Brain microvascular endothelial cell (primary cell): Measurements from ENCODE around the gene CFAP410.

Source experiments
- DNase-seq: peaks from one replicate; pipeline ENCODE4 v3.0.0-alpha.2; 2020
- H3K27ac ChIP-seq: fragments of 250-450 bp; sonication (Bioruptor Pico); 2 replicates; pipeline ENCODE4 v1.5.1; 2020; ENCODE audit warnings: mild to moderate bottlenecking, moderate library complexity
- H3K27me3 ChIP-seq: fragments of 250-450 bp; sonication (Bioruptor Pico); replicated peaks from 2 replicates; pipeline ENCODE4 v1.5.1; 2020; ENCODE audit warnings: mild to moderate bottlenecking
- H3K36me3 ChIP-seq: fragments of 250-450 bp; sonication (Bioruptor Pico); replicated peaks from 2 replicates; pipeline ENCODE4 v1.5.1; 2020; ENCODE audit warnings: mild to moderate bottlenecking
- H3K4me3 ChIP-seq: 2 replicates; pipeline ENCODE4 v1.5.1; 2011; ENCODE audit warnings: low read depth, mild to moderate bottlenecking, control low read depth, low read length, moderate library complexity
- CTCF ChIP-seq: IDR thresholded peaks from 2 replicates; pipeline ENCODE4 v1.5.1; 2011; ENCODE audit warnings: low read depth, mild to moderate bottlenecking, moderate library complexity, low read length, control low read depth, inconsistent platforms; ENCODE audit errors: missing control alignments
- in situ Hi-C: cut with HindIII; loops from 2 replicates; pipeline ENCODE4 v1.10.0; 2017; ENCODE audit warnings: low sequenced_read_pairs, low pct_ligation_motif_present

Gene CFAP410

GRCh38 chr21:44299085-44299457 is 40.1 kb downstream of the CFAP410 start:
- Histone ChIP-seq H3K27ac (no peak overlapping the region), H3K27me3 (no peaks in the 10 kb centered on the region), H3K36me3 (no peaks in the 10 kb centered on the region), H3K4me3 (peak overlapping the region; percentile 67)
- TF ChIP-seq CTCF = no peak
- no peak for DNase-seq
- in situ Hi-C loops = no loop called here

DNA sequence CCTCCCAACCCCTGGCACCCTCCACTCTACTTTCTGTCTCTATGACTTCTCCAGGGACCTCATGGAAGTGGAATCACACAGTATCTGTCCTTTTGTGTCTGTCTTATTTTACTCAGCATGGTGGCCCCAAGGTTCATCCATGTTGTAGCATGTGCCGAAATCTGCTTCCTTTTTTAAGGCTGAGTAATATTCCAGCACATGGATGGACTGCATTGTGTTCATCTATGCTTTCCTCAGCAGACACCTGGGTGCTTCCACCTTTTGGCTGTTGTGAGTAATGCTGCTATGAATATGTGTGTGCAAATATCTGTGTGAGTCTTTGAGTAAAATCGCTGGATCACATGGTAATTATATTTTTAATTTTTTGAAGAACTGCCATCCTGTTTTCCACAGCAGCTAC is 40.9 kb downstream of the CFAP410 start:
- in situ Hi-C loops = no loop called here
- no peaks in the 10 kb centered on the region for H3K36me3 ChIP-seq
- DNase-seq = no peak
- peak; percentile 25 for TF ChIP-seq CTCF
- no peak overlapping the region for H3K4me3 ChIP-seq
- no peak overlapping the region for H3K27ac ChIP-seq
- H3K27me3 ChIP-seq = no peaks in the 10 kb centered on the region

DNA sequence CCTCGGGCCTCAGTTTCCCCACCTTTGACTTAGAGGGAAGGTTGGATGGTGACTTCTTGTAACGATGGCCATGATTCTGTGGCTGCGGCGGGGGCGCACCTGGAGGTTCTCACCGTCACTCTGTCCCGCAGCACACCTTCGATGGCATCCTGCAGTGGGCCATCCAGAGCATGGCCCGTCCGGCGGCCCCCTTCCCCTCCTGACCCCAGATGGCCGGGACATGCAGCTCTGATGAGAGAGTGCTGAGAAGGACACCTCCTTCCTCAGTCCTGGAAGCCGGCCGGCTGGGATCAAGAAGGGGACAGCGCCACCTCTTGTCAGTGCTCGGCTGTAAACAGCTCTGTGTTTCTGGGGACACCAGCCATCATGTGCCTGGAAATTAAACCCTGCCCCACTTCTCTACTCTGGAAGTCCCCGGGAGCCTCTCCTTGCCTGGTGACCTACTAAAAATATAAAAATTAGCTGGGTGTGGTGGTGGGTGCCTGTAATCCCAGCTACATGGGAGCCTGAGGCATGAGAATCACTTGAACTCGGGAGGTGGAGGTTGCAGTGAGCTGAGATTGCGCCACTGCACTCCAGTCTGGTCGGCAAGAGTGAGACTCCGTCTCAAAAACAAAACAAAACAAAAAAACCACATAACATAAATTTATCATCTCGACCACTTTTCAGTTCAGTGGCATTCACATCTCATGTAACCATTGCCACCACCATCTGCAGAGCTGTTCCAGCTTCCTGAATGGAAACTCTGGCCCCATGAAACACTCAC is 41.5 kb downstream of the CFAP410 start:
- in situ Hi-C loops = no loop called here
- no peak overlapping the region for H3K4me3 ChIP-seq
- no peaks in the 10 kb centered on the region for H3K36me3 ChIP-seq
- peak; percentile 92 for TF ChIP-seq CTCF
- DNase-seq = peak; percentile 70
- H3K27me3 ChIP-seq = no peaks in the 10 kb centered on the region
- H3K27ac ChIP-seq = no peak overlapping the region

DNA sequence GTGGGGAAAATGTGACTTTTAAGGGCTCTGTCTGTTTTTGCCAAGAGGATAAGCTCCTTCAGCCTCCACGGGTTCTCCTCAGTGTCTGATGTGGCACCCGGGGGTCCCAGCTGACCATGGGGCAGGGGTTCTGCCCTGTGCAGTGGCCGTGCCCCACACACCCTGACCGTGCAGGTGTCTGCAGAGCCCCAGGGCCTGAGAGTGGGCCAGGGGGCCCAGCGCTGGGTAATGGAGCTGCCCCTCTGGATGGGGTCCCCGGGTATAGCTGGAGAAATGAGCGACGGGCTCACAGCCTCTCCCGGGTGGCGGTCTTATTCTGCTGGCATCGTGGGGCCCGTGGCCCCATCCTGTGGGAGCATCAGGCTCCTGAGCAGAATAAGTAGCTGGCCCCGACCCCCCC is 42.3 kb downstream of the CFAP410 start:
- in situ Hi-C loops = no loop called here
- no peak overlapping the region for H3K27ac ChIP-seq
- no peaks in the 10 kb centered on the region for H3K36me3 ChIP-seq
- no peak overlapping the region for H3K4me3 ChIP-seq
- no peak for DNase-seq
- no peaks in the 10 kb centered on the region for H3K27me3 ChIP-seq
- no peak for TF ChIP-seq CTCF

DNA sequence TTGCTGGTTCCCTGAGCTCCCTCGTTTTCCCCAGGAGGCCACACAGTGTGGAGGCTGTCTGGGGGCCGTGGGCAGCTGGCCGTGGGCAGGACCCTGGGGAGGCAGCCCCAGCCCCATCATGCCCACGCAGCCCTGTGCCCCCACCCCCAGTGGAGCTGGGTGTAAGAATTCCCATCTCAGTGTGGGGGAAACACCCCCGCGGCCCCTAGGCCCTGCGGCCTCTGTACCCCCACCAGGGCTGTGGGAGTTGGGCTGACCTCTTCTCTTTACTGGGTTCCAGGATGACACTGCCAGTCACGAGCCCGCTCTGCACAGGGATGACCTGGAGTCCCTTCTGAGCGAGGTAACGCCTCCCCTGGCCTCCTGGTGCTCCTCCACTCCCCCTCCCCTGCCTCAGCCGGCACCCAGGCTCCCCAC is 43.1 kb downstream of the CFAP410 start:
- no peaks in the 10 kb centered on the region for H3K36me3 ChIP-seq
- H3K27ac ChIP-seq = no peak overlapping the region
- in situ Hi-C loops = no loop called here
- DNase-seq = no peak
- H3K4me3 ChIP-seq = no peak overlapping the region
- TF ChIP-seq CTCF = no peak
- H3K27me3 ChIP-seq = no peaks in the 10 kb centered on the region

GRCh38 chr21:44295646-44296045 is 43.5 kb downstream of the CFAP410 start:
- no peaks in the 10 kb centered on the region for H3K36me3 ChIP-seq
- no peaks in the 10 kb centered on the region for H3K27me3 ChIP-seq
- no peak for TF ChIP-seq CTCF
- H3K4me3 ChIP-seq = no peak overlapping the region
- DNase-seq = no peak
- in situ Hi-C loops = no loop called here
- no peak overlapping the region for H3K27ac ChIP-seq
